Activated CD4-positive, CD25-positive, alpha-beta regulatory T cell treated with anti-CD3 and anti-CD28 coated beads, Interleukin-2, amount 50 U/mL, for 72 hours (primary cell): ENCODE data around the gene ATP9B.
A peak's percentile ranks its signal among the peaks of the same experiment; 100 is the strongest.

Experiments used
- DNase-seq: peaks from one replicate; pipeline ENCODE4 v3.0.0; 2021

Gene ATP9B

GRCh38 chr18:79385708-79386341, 316.6 kb downstream of the ATP9B start:
- DNase-seq: peak; percentile 21

GRCh38 chr18:79386547-79386946, 317.4 kb downstream of the ATP9B start:
- DNase-seq: peak; percentile 26

GRCh38 chr18:79387214-79387613, 318.0 kb downstream of the ATP9B start:
- DNase-seq: no peak

DNA sequence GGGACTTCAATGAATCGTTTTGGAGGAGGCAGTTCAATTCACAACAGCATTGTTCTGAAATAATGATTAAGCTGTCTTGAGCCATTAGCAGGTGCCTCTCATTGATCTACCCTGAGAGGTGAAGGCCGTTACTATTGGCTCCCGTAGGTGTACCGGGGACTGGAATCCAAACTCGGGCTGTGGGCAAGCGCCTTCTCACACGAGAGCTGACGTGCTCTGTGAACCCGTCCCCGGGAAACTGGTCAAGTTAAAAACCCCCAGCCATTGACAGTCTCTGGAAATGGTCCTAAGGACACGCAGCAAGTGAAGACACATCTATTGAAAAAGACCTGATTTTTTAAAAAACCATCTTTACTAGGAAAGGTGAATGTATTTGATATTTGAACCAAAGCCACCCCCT, 318.4 kb downstream of the ATP9B start:
- peak; percentile 16 for DNase-seq

DNA sequence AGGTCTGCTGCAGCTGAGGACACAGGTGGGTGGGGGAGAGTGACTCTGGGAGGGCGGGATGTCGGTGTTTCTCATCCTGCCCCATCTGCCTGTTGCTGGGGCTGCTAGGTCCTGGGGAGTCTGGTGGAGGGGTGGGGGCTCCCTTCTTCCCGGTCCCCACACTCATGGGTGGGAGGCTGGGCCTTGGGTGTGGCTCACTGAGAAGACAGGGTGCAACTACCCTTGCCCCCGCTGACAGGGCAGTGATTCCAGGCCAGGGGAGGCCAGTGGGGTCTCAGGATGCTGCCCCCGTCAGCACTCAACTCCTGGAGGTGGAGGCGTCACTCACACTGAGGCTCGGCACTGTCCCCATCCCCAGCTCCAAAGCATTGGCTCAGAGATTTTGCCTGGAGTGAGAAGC, 318.8 kb downstream of the ATP9B start:
- DNase-seq: peak; percentile 13

DNA sequence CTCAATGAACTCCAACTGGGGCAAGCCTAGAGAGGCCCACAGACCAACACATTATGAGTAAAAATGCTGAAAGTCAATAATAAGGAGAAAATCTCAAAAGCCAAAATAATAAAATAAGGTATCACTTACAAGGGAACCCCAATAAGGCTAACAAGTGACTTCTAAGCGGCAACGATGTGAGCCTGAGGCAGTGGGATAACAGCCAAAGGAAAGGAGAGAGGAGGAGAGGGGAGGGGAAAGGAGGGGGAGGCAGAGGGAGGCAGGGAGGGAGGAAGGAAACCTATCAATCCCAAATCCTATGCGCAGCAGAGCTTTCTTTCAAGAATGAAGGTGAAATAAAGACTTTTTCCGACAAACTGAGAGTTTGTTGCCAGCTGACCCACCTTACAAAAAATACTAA, 320.5 kb downstream of the ATP9B start:
- DNase-seq: no peak

- no peak for DNase-seq
Measured at GRCh38 chr18:79392226-79392625, 323.0 kb downstream of the ATP9B start.

DNA sequence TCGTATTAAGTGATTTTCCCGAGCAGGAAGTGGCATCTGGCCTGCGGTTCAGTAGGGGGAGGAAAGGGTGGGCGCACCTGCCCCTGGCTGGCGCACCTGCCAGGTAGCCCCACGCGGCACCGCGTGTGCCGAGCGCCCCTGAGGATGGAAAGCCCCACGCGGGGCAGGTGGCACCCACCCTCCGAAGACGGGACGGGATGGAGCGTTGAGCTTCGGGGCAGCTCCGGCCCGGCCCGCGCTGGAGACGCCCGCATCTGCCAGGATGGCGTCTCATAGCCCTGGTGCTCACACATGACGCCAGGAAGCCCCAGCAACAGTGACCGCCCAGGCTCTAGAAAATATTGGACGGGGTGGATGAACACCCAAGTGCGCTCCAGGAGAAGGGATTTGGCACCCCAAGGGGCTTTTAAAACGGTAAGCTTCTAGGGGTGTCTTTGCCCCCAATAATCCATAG, 324.0 kb downstream of the ATP9B start:
- no peak for DNase-seq

DNA sequence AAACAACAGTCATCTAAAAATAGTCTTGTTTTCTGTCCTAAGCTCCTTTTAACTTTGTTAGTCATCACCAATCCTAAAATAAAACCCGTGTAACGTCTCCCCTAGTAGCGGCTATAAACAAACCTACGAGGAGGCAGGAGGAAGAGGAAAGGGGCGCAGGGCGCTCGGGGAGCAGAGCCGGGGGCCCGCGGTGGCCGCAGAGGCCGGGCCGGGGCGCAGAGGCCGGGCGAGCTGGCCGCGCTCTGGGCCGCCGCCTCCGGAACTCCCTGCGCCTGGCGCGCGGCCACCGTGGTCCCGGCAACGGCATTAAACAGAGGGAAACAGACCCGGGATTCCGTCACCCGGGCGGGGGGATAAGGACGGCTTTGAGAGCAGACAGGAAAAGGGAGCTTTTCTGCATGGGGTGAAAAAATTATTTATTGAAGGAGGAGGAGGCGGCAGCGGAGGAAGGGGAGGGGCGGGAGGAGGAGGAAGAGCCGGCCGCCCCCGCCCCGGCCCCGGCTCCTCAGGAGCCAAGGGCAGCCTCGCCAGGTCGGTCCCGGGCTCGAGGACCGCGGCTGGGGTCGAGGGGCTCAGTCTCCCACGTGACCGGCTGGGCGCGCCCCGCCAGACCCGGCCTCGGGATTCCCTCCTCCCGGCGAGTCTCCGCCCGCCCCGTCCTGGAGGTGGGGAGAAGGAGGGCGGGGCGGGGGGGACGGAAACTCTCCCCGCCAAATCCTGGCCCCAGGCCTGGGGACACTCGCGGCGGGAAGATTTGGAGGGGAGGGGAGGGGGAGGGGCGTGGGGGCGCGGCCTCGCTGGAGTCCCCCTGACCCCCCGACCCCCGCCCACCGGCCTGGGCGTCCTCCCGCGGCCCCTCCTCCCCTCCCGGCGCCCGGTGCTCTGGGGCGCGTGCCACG, 324.7 kb downstream of the ATP9B start:
- DNase-seq: no peak

DNA sequence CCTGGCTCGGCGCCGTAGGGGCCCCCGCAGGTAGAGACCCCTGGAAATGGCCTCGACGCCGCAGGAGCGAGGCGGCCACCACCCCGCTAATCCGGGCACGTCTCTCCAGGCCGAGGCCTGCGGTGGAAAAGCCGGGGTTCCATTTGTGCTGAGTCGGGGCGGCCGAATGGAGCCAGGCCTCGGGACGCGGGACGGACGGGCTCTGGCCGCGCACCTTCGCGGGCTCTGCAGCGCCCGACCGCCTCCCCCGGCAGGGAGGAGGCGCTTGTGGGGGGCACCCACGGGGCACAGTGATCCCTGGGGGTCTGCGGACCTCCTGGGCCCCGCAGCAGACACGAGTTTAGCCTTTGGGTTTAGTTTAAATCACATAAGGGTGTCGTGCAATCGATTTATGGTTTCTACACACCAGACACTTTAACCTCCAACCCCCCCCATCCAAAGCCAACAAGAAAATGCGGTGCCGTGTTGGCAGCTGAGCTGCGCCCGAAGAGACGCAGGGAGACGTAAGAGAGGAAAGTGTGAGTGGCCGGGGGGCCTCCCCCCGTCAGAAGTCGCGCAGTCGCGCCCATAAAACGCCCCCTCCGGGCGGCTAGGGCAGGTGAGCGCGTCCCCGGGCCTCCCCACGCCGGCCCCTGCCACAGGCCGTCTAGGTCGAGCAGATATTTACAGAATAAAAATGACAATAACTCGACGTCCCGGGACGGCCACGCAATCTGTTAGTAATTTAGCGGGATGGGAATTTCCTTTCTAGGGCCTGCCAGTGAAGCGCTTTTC, 325.5 kb downstream of the ATP9B start:
- no peak for DNase-seq

- no peak for DNase-seq
Measured at GRCh38 chr18:79395308-79395640, 326.1 kb downstream of the ATP9B start.

- peak; percentile 72 for DNase-seq
Measured at GRCh38 chr18:79395761-79396404, 326.7 kb downstream of the ATP9B start, which contains the start of gene NFATC1. TSS of gene NFATC1 (plus strand) at chr18:79395930. CDS start at chr18:79396225, 295 bp downstream.

DNA sequence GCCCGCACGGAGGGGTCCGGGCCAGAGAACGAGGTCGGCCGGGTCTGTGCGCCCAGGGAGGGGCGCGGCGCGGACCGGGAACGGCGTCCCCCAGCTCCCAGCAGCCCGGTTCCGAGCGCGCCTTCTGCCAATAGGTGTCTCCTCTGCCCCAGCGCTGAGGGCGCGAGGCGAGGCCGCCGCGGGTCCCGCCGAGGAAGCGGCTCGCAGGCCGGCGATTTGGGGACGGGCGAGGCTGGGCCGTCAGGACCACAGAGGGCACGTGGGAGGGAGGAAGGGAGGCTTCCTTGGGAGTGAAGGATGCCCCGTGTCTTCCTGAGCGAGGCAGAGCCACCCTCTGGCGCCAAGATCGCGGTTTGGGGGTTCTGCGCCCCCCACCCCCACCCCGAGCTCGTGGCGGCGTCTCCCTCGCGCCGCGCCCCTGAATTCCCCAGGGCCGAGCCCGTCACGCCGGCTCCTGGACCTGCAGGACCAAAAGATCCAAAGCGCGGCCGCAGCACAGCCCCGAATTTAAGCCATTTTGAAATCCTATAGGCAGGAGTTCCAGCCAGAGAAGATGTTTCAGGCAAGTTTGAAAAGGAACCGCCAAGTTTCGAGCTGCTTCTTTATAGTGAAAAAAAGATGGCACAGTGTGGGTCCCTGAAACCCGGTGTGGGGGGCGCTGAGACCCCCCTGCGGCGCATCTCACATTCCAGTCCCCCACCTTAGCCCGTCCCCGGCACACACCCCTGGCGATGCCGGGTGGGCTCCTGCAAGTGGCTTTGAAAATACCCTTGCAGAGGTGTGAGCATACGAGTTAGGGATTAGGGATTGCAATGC, 327.4 kb downstream of the ATP9B start:
- no peak for DNase-seq

GRCh38 chr18:79397247-79397829, 328.1 kb downstream of the ATP9B start:
- DNase-seq: no peak

DNA sequence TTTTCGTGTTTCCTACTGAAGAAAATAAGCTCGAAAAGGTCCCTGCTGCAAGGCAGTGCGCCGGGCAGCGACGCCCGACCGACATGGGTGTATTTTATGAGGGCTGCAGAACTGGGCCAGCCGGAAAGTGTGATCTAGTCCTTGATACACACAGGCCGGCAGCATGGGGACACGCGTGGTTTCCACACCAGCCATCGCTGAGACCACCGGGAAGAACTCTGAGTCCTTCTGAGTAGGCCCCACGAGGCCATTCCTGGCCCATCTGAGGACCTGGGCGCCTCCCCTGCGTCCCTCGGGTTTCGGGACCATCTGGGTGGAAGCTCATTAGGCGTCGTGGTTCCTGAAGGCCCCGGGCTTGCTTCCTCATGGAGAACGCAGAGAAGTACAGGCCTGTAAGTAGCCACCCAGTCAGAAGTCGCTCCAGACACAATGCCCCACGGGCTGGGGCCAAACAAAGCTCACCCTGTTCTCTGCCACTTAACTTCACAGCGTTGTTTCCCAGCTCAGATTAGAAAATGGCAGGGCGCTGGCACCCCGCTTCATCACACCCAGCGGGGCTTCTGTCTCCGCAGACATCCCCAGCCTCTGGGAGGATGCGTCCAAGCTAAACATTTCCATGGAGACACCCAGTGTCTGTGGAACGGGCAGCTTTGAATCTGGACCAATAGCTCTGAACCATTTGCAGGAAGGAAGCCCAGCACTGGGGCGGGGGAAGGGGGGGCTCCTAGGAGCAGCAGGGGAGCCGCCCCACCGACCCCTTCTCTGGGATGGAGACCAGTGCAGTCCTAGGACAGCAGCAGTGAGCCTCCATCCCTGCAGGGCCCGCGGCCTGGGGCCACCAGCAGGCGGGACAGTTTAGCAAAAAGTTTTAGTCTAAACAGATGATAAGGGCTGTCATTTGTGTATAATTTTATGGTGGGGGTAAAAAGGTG, 328.9 kb downstream of the ATP9B start:
- DNase-seq: no peak

DNA sequence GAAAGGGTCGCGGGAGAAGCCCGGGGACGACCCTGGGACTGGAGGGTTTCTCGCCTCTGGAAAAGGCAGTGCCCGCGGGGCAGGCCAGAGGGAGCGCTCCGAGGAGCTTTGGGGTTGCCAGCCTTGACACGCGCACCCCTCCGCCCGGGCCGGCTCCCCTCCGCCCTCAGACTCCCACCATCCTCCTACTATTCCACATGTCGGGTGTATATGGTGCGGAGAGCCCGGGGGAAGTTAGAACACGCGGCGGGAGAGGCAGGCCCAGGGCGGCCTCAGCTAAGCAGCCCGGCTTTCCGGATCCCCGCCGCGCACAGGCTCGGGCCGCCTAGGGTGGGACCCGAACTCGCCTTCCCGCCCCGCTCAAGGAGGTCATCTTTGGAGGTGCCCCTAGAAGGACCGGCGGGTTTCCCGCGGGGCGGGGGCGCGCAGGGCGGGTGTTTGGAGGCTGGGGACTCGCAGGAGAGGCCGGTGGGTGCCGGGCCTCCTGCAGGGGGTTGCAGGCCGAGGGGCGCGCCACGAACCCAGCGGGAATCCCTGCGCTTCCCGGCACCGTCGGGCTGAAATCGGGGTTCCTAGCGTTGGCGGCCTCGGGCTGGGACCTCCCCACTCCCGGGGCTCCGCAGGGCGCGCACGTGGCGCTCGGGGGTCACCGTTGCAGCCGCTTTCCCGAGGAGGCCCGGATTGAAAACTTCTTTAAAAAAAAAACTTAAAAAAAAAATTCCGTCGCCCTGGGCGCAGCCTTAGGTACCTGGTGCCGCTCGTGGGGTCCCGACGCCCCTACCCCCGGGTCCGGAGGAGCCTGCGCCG, 330.3 kb downstream of the ATP9B start:
- no peak for DNase-seq

DNA sequence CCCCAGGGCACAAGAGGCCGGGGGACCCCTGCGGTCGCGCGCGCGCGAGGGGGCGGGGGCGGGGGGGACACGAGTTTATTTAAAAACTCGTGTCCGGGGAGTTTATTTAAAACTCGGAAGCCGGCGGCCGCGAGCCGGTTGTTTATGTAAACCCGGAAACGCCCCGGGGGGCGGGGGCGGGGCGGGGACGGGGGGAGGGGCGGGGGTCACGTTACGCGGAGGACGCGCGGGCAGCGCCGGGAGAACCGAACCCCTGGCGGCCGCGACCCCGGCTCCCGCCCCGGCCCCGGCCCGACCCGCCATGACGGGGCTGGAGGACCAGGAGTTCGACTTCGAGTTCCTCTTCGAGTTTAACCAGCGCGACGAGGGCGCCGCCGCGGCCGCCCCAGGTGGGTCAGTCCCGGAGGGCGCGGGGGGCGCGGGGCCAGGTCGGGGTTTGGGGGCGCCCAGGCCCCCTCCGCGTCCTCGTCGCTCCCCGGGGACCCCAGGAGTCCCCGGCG, 330.9 kb downstream of the ATP9B start:
- no peak for DNase-seq

- DNase-seq: no peak
Measured at GRCh38 chr18:79400591-79401381, 331.6 kb downstream of the ATP9B start.
